ENCODE data around the gene TMEM139.

GRCh38 chr7:143285806-143286521 is 1.2 kb downstream of the TMEM139 start:
- TF ChIP-seq CTCF (IDR thresholded peaks at IDR 0.05) = no peak
- TF ChIP-seq EZH2phosphoT487 (IDR thresholded peaks at IDR 0.05; ENCODE audit: borderline replicate concordance, low read depth) = no peak
- TF ChIP-seq TCF12 (IDR thresholded peaks at IDR 0.05) = no peak
- no peak for TF ChIP-seq PBX3 (IDR thresholded peaks at IDR 0.05)
- no peak for TF ChIP-seq MAX (IDR thresholded peaks at IDR 0.05; ENCODE audit: low read depth)
- no peak for TF ChIP-seq GABPA (IDR thresholded peaks at IDR 0.05; ENCODE audit: low read depth)
- TF ChIP-seq POLR2AphosphoS5 (IDR thresholded peaks at IDR 0.05; ENCODE audit: low read depth, low read length) = no peak
- no peak for TF ChIP-seq REST (IDR thresholded peaks at IDR 0.05; ENCODE audit: low read depth, low read length)
- no peak for TF ChIP-seq NRF1 (IDR thresholded peaks at IDR 0.05; ENCODE audit: low read depth, low read length)
